Left lung (tissue), 10 donors: Measurements from ENCODE around the gene ZNF544. TPM values are rescaled to one million over a fixed set of nuclear protein-coding genes. Genes with fewer than 3 reads are reported as not detected.
A peak's percentile ranks its signal among the peaks of the same experiment; 100 is the strongest.

Experiments
- ATAC-seq: fragments of 200-7000 bp; cut with Tn5 transposase; one replicate; pipeline ENCODE4 v1.9.1; 2020; ENCODE audit warnings: moderate library complexity
- DNase-seq, 4 donors: peaks; one replicate each; pipeline ENCODE4 v3.0.0-alpha.2; 2013 to 2020
- H3K27ac ChIP-seq, 2 donors: fragments of 200-600 bp; sonication (generic) in 1 of 2; one replicate each; pipeline versions ENCODE4 v1.5.0 to v1.8.0; 2020 to 2021
- H3K27me3 ChIP-seq, 2 donors: fragments of 200-600 bp; sonication (generic) in 1 of 2; one replicate each; pipeline versions ENCODE4 v1.5.0 to v1.8.0; 2020 to 2021
- H3K36me3 ChIP-seq, 2 donors: fragments of 200-600 bp; sonication (generic) in 1 of 2; one replicate each; pipeline versions ENCODE4 v1.5.0 to v1.8.0; 2020 to 2021
- H3K4me1 ChIP-seq, 2 donors: fragments of 200-600 bp; one replicate each; pipeline ENCODE4 v1.8.0; 2021
- H3K4me3 ChIP-seq, 2 donors: fragments of 200-600 bp; sonication (generic) in 1 of 2; one replicate each; pipeline versions ENCODE4 v1.5.0 to v1.8.0; 2020 to 2021; ENCODE audit warnings: mild to moderate bottlenecking in 1 of 2
- H3K9me3 ChIP-seq, 2 donors: fragments of 200-600 bp; sonication (generic) in 1 of 2; one replicate each; pipeline versions ENCODE4 v1.5.0 to v1.8.0; 2020 to 2021
- intact Hi-C, 2 donors: fragments of 100-400 bp; cut with DNase I; formaldehyde crosslinking; loops; one replicate each; pipeline versions ENCODE4 v1.11.2 to v1.14.2; 2022
- polyA plus RNA-seq, 6 donors: library from polyadenylated mRNA; unstranded; fragments of 120-200 nt; gene quantifications; one replicate each; pipeline ENCODE4 v1.2.1, GENCODE V29; 2013; ENCODE audit not compliant: insufficient read length in 6 of 6
- total RNA-seq, 2 donors: library from RNA; stranded (reverse); fragmentation: NEBNext Ultra II Directional; extraction: Animal tissue kit (Norgen Biotek cat#: 25700); gene quantifications; one replicate each; pipeline ENCODE4 v1.2.1, GENCODE V29; 2021
- TF ChIP-seq, protein P1 (sequence below), 2 donors: fragments of 200-600 bp; sonication (generic) in 1 of 2; IDR thresholded peaks; one replicate each; pipeline versions ENCODE4 v1.5.0 to v1.8.0; 2021; ENCODE audit warnings: antibody characterized with exemption in 2 of 2
- donor health status: DM: no; HTN: yes; CAD: no.
- donor health status: DM: no; HTN: no; CAD: no.

Gene ZNF544
- total and polyA plus RNA-seq, 8 donors, result 23.8 to 45.7 (median 35.8) TPM

DNA sequence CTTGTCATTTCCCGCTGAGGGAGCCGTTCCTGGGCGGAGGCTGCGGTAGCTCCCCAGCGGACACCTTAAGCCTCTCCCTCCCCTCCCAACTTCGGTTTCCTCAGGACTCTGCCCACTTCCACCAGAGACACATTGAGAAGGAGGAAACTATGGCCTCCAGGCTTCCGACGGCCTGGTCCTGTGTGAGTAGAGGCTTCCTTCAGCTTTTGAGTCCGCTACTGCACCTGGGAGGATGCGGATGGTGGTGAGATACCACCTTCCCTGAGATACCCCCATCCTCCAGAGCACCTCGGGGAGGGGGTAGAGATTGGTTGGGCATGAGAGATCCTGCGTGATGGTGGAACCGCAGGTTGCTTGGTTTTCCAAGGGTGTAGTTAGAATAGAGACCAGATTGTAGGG is 44.9 kb upstream of the ZNF544 start:
- DNase-seq (no peak), ATAC-seq (no peak)
- Histone ChIP-seq H3K36me3 (peaks cover 0 to 75% of the 10 kb centered on the region in 2 donors), H3K4me3 (peak overlapping the region; percentile 71 to 92), H3K9me3 (peaks cover 7 to 92% of the 10 kb centered on the region in 2 donors), H3K4me1 (peaks cover 0 to 11% of the 10 kb centered on the region in 2 donors), H3K27ac (peak overlapping the region; percentile 98 to 99), H3K27me3 (no peaks in the 10 kb centered on the region)
- TF ChIP-seq, protein P1, sequence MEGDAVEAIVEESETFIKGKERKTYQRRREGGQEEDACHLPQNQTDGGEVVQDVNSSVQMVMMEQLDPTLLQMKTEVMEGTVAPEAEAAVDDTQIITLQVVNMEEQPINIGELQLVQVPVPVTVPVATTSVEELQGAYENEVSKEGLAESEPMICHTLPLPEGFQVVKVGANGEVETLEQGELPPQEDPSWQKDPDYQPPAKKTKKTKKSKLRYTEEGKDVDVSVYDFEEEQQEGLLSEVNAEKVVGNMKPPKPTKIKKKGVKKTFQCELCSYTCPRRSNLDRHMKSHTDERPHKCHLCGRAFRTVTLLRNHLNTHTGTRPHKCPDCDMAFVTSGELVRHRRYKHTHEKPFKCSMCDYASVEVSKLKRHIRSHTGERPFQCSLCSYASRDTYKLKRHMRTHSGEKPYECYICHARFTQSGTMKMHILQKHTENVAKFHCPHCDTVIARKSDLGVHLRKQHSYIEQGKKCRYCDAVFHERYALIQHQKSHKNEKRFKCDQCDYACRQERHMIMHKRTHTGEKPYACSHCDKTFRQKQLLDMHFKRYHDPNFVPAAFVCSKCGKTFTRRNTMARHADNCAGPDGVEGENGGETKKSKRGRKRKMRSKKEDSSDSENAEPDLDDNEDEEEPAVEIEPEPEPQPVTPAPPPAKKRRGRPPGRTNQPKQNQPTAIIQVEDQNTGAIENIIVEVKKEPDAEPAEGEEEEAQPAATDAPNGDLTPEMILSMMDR (IDR thresholded peaks at IDR 0.05), result no peak
- intact Hi-C loops, result no loop called here

DNA sequence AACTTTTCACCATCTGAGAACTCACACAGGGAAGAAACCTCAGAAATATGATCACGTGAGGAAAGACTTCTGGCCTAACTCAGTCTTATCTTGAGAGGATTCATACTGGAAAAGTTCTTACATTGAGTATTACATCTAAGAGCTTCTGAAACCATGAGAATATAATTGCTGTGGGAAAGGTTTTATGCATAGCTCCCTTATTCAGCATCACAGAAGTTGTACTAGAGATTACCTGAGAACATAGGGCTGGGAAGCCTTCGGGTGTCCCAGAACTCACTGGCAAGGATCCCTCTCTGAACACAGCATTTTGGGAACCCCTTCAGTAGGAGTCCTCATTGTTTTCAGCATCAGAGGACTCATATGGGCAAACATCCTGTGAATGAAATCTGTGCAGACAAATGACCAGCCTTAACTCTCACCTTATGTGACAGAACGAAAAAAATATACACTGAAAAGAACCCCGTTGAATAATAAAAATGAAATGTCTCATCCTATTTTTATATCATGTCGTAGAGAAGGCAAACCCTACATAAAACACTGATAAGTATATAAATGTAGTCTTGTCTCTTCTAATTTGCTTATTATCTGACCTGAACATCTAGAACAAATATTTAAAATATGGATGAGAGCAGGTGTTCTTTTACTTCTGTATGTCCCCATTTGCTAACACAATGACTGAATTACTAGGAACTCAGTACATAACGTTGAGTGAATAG is 31.7 kb upstream of the ZNF544 start:
- H3K27ac ChIP-seq, result no peak overlapping the region
- TF ChIP-seq, protein P1 (IDR thresholded peaks at IDR 0.05), result no peak
- H3K4me3 ChIP-seq, result no peak overlapping the region
- intact Hi-C loops, result no loop called here
- peaks cover 6 to 100% of the 10 kb centered on the region in 2 donors for H3K36me3 ChIP-seq
- no peaks in the 10 kb centered on the region for H3K27me3 ChIP-seq
- H3K9me3 ChIP-seq, result peaks cover 31 to 100% of the 10 kb centered on the region in 2 donors
- H3K4me1 ChIP-seq, result no peaks in the 10 kb centered on the region
- ATAC-seq, result no peak
- DNase-seq, result no peak

DNA sequence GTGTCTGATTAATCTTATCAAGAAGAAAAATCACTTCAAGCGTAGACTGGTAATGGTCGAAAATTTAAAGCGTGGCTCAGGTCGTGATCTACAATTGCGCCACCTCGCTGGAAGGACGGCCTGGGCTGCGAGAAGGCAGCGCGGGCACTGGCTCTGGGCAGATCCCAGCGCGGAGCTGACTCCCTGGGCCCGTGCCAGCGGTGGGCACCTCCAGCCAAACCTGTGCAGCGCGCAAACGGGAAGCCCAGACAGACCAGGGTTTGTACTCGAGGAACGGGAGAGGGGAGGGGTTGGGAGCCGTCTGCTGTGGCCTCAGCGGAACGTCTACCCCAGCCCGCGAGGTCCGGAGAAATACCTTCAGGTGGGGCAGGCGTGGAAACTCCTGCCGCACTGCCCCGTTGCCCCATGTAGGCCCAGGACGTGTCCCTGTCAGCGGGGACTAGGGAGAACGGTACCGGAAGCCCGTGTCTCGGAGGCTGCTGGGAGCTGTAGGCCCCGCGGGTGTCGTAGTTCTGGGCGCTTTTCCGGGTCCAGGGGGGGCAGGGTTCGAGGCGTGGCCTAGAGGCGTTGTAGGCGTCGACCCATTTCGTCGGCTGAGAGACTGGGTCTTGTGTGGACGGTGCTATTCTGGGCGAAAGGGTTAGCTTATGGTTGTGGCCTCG is 24.8 kb upstream of the ZNF544 start:
- no peak overlapping the region for H3K27ac ChIP-seq
- H3K9me3 ChIP-seq, result peaks cover 18 to 100% of the 10 kb centered on the region in 2 donors
- intact Hi-C loops, result loop anchor here in 1 of 2 donors (10.0 kb wide), 1 partner anchor 51 kb away; no protein-coding TSS in a partner anchor
- no peaks in the 10 kb centered on the region for H3K4me1 ChIP-seq
- H3K27me3 ChIP-seq, result no peaks in the 10 kb centered on the region
- ATAC-seq (no peak), DNase-seq (no peak)
- no peak overlapping the region for H3K4me3 ChIP-seq
- peaks cover 6 to 99% of the 10 kb centered on the region in 2 donors for H3K36me3 ChIP-seq
- TF ChIP-seq, protein P1 (IDR thresholded peaks at IDR 0.05), result no peak

DNA sequence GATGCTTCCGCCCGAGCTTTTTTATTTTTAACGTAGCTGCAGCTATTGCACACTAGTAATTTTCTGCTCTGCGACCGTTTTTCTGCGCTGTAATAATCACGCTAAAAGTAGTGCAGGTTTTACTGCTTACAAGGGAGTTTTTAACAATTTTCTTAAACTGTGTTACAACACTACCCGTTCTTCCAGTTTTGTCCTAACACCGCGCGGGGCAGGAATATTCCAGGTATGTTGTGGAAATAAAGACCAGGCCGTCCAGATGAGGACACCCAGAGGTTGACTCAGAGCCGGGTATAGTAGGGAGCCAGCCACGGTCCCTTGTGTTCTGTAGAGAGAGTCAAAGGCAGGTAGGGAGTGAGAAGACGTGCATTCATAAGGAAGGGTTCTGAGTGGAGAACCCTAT is 24.1 kb upstream of the ZNF544 start:
- H3K27ac ChIP-seq, result no peak overlapping the region
- H3K4me3 ChIP-seq, result no peak overlapping the region
- ATAC-seq (no peak), DNase-seq (no peak)
- H3K27me3 ChIP-seq, result no peaks in the 10 kb centered on the region
- intact Hi-C loops, result loop anchor here in 1 of 2 donors (10.0 kb wide), 1 partner anchor 50 kb away; no protein-coding TSS in a partner anchor
- H3K4me1 ChIP-seq, result no peaks in the 10 kb centered on the region
- H3K9me3 ChIP-seq, result peaks cover 14 to 100% of the 10 kb centered on the region in 2 donors
- peaks cover 6 to 99% of the 10 kb centered on the region in 2 donors for H3K36me3 ChIP-seq
- TF ChIP-seq, protein P1 (IDR thresholded peaks at IDR 0.05), result no peak

DNA sequence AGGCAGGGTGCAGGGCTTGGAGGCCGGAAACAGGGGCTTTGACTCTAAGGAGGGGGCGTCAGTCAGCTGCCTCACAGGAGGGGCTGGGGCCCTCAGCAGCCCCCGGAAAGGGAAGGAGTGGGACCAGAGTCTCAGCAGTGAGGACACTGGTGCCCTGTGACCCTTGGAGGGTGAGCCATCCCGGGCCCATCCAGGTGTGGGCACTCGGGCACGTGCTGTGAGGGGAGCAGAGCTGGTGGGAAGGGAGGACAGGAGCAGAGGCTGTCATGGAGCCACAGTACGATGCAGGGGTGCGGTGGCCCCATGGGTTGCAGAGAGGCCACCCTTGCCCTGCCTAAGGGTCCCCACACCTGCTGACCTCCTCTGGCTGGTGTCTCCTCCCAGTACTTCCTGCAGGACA is 19.1 kb upstream of the ZNF544 start:
- DNase-seq (no peak), ATAC-seq (no peak)
- intact Hi-C loops, result loop anchor here in 1 of 2 donors (10.0 kb wide), 1 partner anchor 45 kb away; no protein-coding TSS in a partner anchor
- H3K36me3 ChIP-seq, result peaks cover 13 to 98% of the 10 kb centered on the region in 2 donors
- no peak overlapping the region for H3K27ac ChIP-seq
- H3K9me3 ChIP-seq, result peaks cover 21 to 100% of the 10 kb centered on the region in 2 donors
- no peak overlapping the region for H3K4me3 ChIP-seq
- TF ChIP-seq, protein P1 (IDR thresholded peaks at IDR 0.05), result no peak
- no peaks in the 10 kb centered on the region for H3K27me3 ChIP-seq
- no peaks in the 10 kb centered on the region for H3K4me1 ChIP-seq
